Measurements from ENCODE around the gene S100A3. TPM values are rescaled to one million over a fixed set of nuclear protein-coding genes. Genes with fewer than 3 reads are reported as not detected.

S100A3 gene
- total and polyA plus RNA-seq, 2 of the 8 experiments (the other 6 are each of a cell fraction or from before 2014, with no cell fraction given) = 0.26 to 0.47 TPM

- Histone ChIP-seq H3K23ac (ENCODE audit: insufficient read length) (no peak overlapping the region), H3K56ac (replicated peaks; ENCODE audit: insufficient read length, low read depth, low read length) (no peak overlapping the region), H3K36me3 (ENCODE audit: control insufficient read depth in 2 of 4, insufficient read depth in 4 of 4, low read length in 3 of 4) (no peaks in the 10 kb centered on the region), H3K4me1 (replicated peaks in 1 of 4; ENCODE audit: control insufficient read depth in 3 of 4, insufficient read depth in 4 of 4, low read length in 3 of 4) (peaks cover 4 to 35% (median 21%) of the 10 kb centered on the region in 4 experiments), H2BK120ac (replicated peaks; ENCODE audit: low read depth, low read length) (no peak overlapping the region), H3K9me3 (ENCODE audit: insufficient read depth in 2 of 2, low read depth in 1 of 2, low read length in 1 of 2) (no peaks in the 10 kb centered on the region), H3K14ac (ENCODE audit: insufficient read length) (no peak overlapping the region), H4K5ac (ENCODE audit: insufficient read length, low read depth, low read length) (no peak overlapping the region), H3K4ac (replicated peaks; ENCODE audit: insufficient read length, low read depth, low read length) (no peak overlapping the region), H3K79me2 (ENCODE audit: control insufficient read depth in 1 of 2, insufficient read depth in 2 of 2, low read length in 2 of 2) (no peaks in the 10 kb centered on the region), H4K91ac (replicated peaks; ENCODE audit: insufficient read length, low read length) (no peak overlapping the region), H4K8ac (ENCODE audit: extremely low read depth, insufficient read depth, low read length) (no peak overlapping the region), H3K27ac (ENCODE audit: low read depth, low read length) (no peak overlapping the region), H2BK12ac (ENCODE audit: low read depth, low read length) (0 out of 2 replicates have a peak overlapping the region, but pooled peaks have one; percentile 99), H3K9ac (replicated peaks in 1 of 4; ENCODE audit: extremely low read depth in 1 of 4, low read depth in 3 of 4, low read length in 3 of 4) (no peak overlapping the region), H3K79me1 (ENCODE audit: low read depth, low read length) (no peaks in the 10 kb centered on the region), H2BK5ac (ENCODE audit: low read depth, low read length) (peak overlapping the region; percentile 98; the same call in 1 of the 2 replicates), H3K18ac (ENCODE audit: extremely low read depth, low read length) (no peak overlapping the region), H3K4me3 (ENCODE audit: extremely low read depth in 1 of 4, insufficient read depth in 2 of 4, low read depth in 3 of 4, low read length in 4 of 4) (no peak overlapping the region), H2BK20ac (ENCODE audit: low read length) (no peak overlapping the region), H3K4me2 (ENCODE audit: insufficient read depth in 1 of 2, low read depth in 2 of 2, low read length in 2 of 2) (no peak overlapping the region), H4K20me1 (replicated peaks in 1 of 2; ENCODE audit: control insufficient read depth in 1 of 2, insufficient read depth in 2 of 2, low read length in 2 of 2) (no peaks in the 10 kb centered on the region), H2AK5ac (ENCODE audit: low read depth, low read length) (no peak overlapping the region), H2AFZ (ENCODE audit: low read length) (no peak overlapping the region), H2BK15ac (ENCODE audit: low read length) (peak overlapping the region; percentile 83; the same call in 1 of the 2 replicates), H3K23me2 (ENCODE audit: low read depth, low read length) (peaks cover 6% of the 10 kb centered on the region), H3K27me3 (replicated peaks in 1 of 4; ENCODE audit: control insufficient read depth in 3 of 4, extremely low read depth in 1 of 4, insufficient read depth in 3 of 4, low read length in 3 of 4) (no peaks in the 10 kb centered on the region; a peak in 2 of 7 replicates)
- TF ChIP-seq RFX5 (IDR thresholded peaks at IDR 0.05; ENCODE audit: borderline replicate concordance, low read depth, low read length) = no peak
- TF ChIP-seq SIX5 (IDR thresholded peaks at IDR 0.05; ENCODE audit: low read depth, low read length) = no peak
- TF ChIP-seq SP2 (IDR thresholded peaks at IDR 0.05; ENCODE audit: low read length) = no peak
- no peak for TF ChIP-seq BCL11A (IDR thresholded peaks at IDR 0.05; ENCODE audit: low read depth in 2 of 2, low read length in 2 of 2)
- WGBS, 2 experiments (ENCODE audit: extremely low coverage in 1 of 2, insufficient coverage in 1 of 2, insufficient read length in 1 of 2, insufficient replicate concordance in 2 of 2, low coverage in 1 of 2, low lambda C conversion rate in 2 of 2, missing lambda C conversion rate in 1 of 2) = 92% methylated on average over 8 of the region's 8 CpGs; no CpG with 5 or more reads in 1 of the 2 experiments
- CTCF ChIA-PET (ENCODE audit: partially characterized antibody) = interaction anchor here (1.0 to 12.9 kb wide), 7 partner anchors 9 to 81 kb away, joined by 3 to 165 read pairs (median 10); partner anchors contain the start of genes S100A1, S100A13, S100A5 and S100A6
- FAIRE-seq (no peak), DNase-seq (ENCODE audit: low read depth in 1 of 2, low spot score in 2 of 2) (no peak)
- POLR2A ChIA-PET (ENCODE audit: partially characterized antibody) = interaction anchor here (0.9 kb wide), 1 partner anchor 11 kb away, joined by 3 read pairs; no protein-coding TSS in a partner anchor
Measured at GRCh38 chr1:153546371-153546770, 2.7 kb downstream of the S100A3 start.

Measured in H1 (cell line).